NCI-H748 treated with DMSO at 0.1 percent for 48 hours (cell line): ENCODE data around the gene CALHM6.
"Not testable (repeated sequence)": the region's sequence is repeated elsewhere in the genome, so short reads cannot be mapped to it uniquely, and the experiment has no call there.

Experiments used
- DNase-seq: peaks from one replicate; lab custom pipeline; 2025; lab: John Stamatoyannopoulos, UW

CALHM6 gene

DNA sequence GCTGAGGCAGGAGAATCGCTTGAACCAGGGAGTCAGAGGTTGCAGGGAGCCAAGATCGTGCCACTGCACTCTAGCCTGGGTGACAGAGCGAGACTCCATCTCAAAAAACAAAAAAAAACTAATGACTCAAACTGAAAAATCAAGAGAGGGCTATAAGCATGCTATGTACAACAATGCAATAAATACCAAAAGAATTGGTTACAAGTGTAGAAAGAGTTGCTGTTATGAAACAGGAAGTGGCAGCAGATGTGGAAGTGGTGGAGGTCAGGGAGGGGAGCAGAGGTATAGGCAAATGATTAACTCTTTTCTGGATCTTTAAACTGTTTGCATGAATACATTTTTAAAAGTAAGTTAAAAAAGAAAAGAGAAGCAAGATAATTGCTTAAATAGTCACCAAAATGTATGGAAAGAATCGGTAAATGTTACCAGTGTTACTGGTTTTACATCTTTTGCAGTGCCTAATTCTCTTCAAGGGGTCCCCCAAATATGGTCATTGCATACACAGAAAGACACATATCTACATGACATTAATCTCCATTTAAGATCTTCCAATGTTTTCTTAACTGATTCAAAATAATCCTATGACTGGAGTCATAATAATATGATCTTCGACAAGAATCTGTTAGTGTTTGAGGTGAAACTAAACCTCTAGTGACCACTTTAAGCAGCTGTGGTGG, 15.0 kb downstream of the CALHM6 start:
- DNase-seq, result no peak

DNA sequence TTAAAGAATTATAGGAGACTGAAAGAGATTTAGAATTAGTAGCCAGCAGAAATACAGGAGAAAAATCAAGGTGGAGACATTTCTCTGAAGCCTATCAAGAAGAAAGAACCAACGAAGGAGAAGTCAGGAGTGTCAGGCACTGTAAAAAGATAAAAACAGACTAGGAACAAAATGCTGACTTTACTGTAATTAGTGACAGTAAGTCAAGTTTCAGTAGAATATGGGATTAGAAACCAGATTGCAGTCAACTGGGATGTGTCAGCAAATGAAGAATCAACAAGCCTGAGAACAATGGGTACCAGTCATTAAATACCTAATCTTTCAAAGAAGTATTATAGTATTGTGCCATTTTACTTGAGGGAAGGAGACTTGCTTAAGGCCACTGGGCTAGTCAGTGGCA, 21.6 kb downstream of the CALHM6 start:
- DNase-seq, result no peak

DNA sequence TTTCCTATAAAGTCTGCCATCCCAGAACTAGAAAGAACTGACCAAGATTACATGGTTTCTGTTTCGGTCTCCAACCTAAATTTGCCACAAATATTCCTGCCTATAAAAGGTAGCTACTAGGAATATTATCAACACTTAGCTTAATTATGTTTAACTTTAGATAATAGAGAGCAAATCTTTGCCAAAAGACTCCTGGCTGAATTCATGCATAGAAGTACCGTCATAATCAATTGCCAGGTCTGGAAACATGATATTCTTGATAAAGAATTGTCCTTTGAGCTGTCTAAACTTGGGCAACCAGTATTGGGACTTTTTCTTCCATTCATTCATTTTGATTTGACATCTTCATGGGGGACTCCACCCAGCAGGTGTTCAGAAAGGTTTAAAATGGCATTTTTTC, 22.4 kb downstream of the CALHM6 start:
- no peak for DNase-seq

DNA sequence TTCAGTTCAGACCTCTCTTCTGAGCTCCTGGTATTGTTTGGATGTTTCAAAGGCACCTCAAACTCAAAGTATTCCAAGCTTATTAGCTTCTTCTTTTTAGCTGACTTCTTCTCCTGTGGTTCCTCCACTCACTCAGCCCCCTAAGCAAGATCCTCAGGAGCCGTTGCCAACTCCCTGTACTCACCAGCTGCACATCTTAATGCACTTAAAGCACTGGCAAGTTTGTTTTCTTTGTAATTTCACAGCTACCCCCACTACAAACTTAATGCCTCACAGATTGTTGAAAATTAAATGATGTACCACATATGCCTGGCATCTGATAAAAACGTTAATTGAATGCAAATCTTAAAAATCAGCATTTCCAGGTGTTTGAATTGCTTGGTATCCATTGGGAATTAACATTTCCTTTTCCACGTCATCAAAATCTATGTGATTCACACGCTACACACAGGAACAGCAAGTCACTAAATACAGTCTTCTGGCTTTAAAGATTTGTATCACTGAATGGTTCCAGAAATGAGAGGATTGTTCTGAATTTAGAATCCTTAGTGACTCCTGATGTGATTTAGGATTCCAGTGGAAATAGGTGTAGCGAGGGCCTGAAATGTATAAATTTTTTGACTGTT, 24.5 kb downstream of the CALHM6 start:
- no peak for DNase-seq

DNA sequence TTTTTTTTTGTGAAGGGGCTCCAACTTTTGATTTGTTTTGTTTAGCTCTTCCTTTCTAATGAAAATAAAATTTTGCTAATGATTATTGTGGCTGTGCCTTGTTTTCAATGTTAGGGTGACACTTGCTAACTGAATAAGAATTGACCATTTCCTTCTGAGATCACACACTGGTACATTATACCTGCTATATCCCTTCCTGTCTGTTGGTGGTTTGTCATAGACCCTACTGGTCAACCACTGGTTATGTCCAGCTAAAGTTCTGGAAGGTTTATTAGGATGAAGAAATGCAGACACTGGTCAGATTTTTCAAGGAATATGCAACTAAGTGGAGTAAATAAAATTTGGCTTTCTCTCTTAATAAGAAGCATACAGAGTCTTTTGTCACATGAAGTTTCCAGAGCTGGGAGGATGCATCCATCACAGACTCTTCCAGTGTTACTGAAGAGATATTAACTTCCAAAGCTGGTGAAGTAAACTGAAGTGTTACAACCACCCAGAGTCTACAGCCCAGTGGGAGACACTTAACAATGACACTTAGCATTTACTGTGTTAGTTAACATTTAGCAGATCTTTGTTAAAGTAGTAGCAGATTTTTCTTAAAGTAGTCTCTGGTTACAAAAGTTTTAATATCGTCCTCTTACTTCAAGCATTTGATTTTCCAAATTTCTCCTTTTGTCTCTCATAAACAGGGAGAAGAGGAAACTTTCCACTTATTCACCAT, 30.6 kb downstream of the CALHM6 start:
- no peak for DNase-seq

DNA sequence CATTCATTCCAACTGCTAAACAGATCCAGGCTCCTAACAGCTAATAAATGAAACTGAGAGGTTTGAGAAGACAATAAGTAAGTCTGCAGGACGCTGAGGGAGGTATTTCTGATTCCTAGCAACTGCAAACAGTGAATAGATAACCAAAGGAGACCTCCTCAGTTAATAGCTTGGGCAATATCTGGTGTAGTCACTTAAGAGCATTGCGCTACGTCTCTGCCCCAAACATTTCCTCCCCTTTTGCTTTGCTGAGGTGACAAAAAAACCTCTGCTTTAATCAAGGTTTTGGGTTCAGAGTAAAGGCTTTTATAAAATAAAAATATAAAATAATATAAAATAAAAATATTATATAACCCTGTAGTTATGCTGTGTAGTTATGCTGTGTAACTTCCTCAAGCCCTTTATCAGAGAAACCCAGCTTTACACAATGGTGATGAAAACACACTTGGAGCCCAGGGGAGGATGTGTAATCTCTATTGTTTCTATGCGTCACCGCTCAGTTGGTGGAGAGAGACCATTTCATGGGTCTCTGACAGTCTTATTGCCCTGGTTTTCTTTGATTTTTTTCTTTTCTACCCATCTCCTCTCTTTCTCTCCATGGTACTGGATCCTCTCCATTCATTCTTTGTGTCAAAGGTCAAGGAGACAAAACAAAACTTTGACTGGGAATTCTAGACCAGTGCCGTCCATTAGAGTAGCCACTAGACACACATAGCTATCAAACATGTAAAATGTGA, 31.3 kb downstream of the CALHM6 start:
- no peak for DNase-seq

DNA sequence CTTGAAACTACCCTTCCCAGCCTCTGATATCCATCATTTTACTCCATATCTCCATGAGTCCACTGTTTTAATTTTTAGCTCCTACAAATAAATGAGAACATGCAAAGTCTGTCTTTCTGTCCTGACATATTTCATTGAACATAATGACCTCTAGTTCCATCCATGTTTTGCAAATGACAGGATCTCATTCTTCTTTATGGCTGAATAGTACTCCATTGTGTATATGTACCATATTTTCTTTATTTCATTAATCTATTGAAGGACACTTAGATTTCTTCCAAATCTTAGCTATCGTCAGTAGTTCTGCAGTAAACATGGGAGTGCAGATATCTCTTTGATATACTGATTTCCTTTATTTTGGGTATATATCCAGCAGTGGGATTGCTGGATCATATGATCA, 34.0 kb downstream of the CALHM6 start:
- DNase-seq, result not testable (repeated sequence)

DNA sequence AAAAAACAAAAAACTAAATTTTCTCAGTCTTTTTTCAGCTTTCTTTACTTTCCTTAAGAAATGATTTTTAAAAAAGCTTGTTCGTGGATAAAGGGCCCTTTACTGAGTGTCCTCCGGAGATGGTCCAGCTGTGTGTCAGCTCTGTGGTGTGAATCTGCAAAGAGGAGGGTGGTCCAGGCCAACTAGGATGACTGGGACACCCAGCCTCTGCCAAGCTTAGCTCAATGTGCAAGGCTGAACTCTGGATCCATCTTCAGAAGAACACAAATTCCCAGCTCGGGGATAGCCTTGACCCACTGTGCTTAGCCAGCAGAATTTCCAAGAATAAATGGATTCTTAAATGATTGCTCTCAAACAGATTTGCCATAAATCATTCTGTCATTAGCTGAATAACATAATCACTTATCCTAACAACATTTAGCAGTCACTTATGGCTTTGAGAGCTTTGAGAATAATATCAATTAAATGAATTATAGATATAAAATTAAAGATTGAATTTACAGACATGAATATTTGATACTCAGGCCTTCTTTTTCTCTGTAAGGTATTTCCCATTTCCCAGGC, 36.0 kb downstream of the CALHM6 start:
- DNase-seq, result no peak

DNA sequence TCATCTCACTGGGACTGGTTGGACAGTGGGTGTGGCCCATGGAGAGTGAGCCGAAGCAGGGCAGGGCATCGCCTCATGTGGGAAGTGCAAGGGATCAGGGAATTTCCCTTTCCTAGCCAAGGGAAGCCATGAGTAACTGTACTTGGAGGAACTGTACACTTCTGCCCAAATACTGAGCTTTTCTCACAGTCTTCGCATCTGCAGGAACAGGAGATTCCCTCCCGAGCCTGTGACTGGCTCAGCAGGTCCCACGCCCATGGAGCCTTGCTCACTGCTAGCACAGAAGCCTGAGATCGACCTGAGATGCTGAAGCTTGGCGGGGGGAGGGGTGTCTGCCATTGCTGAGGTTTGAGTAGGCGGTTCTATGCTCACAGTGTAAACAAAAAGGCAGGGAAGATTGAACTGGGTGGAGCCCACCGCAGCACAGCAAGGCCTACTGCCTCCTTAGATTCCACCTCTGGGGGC, 39.8 kb downstream of the CALHM6 start:
- DNase-seq, result no peak

DNA sequence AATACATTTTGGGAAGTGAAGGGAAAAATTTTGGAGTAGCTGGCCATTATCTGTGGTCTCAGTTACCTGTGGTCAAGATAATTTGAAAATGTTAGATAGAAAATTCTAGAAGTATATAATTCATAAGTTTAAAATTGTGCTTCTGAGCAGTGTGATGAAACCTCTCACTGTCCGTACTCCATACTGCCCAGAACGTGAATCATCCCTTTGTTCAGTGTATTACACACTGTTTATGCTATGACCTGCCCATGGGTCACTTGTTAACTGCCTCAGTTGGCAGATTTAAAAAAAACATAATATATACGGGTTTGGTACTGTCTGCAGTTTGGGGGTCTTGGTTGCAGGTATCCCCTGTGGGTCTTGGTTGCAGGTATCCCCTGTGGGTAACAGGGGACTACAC, 46.1 kb downstream of the CALHM6 start:
- DNase-seq, result no peak

DNA sequence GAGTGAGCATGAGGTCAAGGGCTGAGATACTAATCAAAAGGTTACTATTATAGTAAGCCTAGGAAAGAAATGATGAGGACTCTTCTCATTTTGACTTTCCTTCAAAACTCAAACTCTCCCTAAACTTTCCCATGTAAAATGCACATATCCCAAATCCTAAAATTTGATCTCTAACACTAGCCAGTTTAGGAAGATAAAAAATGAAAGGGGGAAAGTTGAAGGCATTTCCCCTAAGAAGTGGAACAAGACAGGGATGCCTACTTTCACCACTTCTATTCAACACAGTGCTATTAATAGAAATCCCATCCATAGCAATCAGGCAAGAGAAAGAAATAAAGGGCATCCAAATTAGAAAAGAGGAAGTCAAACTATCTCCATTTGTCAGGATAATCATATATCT, 47.4 kb downstream of the CALHM6 start:
- DNase-seq, result no peak

DNA sequence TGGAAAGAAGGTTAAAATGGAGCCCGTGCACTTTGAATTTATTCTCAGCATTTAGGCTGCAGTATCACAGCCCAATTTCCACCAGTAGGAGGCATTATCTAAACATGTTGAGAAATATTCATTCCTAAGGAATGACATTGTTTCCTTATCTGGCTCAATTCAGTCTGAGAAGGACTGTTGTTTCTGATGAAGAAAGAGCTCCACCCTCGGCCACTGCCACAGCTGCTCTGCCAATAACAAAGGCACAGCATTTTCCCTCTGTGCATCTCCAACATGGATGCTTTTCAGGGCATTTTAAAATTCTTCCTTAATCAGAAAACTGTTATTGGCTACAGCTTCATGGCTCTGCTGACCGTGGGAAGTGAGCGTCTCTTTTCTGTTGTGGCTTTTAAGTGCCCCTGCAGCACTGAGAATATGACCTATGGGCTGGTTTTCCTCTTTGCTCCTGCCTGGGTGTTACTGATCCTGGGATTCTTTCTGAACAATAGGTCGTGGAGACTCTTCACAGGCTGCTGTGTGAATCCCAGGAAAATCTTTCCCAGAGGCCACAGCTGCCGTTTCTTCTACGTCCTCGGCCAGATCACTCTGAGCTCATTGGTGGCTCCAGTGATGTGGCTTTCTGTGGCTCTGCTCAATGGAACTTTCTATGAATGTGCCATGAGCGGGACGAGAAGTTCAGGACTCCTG, 50.4 kb downstream of the CALHM6 start, which contains the start of gene CALHM5:
Gene CALHM5 (plus strand): TSS at position 216 of the 687 bp plus-strand sequence. CDS start 58 bp downstream, at position 274.
- no peak for DNase-seq

DNA sequence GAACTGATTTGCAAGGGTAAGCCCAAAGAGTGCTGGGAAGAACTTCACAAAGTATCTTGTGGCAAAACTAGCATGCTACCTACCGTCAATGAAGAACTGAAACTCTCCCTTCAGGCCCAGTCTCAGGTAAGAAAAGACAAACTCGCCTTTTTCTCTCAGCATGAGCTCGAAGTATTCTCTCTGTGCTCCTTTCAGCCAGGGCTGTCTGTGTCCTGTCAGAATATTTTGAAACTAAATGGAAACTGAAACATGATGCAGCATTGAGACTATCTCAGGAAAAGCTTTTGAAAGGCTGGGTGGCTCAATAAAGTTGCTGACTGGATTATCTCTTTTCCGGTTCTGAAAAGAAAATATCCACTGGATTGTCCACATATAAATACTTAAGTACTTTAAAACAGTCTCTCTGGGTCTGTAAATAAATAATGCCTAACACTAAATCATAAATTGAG, 51.0 kb downstream of the CALHM6 start:
- no peak for DNase-seq

DNA sequence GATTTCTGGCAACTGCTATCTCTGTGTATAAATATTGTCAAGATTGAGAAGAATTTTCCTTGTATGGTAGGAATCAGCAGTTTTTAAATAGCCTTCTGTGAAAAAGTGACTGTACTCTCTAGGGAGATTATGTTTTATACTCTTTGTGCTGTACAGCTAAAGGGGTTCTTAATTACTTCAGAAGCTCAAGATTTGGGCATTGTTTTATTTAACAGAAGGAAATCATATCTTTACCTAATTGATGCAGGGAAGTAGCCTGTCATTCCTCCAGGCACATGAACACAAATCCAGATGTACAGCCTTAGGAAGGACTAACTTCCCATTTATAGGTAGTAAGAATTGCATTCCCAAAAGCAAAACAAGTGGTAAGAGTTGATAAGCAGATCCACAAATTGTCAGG, 51.6 kb downstream of the CALHM6 start:
- DNase-seq, result no peak
